GM21381 (cell line): ENCODE data around the gene CASKIN1.

ENCODE experiments used
- ATAC-seq: cut with Tn5 transposase; IDR thresholded peaks from one replicate; pipeline ENCODE4 v1.9.1; 2021; ENCODE audit warnings: mild to moderate bottlenecking, moderate library complexity; ENCODE audit not compliant: unreplicated experiment

CASKIN1 gene

DNA sequence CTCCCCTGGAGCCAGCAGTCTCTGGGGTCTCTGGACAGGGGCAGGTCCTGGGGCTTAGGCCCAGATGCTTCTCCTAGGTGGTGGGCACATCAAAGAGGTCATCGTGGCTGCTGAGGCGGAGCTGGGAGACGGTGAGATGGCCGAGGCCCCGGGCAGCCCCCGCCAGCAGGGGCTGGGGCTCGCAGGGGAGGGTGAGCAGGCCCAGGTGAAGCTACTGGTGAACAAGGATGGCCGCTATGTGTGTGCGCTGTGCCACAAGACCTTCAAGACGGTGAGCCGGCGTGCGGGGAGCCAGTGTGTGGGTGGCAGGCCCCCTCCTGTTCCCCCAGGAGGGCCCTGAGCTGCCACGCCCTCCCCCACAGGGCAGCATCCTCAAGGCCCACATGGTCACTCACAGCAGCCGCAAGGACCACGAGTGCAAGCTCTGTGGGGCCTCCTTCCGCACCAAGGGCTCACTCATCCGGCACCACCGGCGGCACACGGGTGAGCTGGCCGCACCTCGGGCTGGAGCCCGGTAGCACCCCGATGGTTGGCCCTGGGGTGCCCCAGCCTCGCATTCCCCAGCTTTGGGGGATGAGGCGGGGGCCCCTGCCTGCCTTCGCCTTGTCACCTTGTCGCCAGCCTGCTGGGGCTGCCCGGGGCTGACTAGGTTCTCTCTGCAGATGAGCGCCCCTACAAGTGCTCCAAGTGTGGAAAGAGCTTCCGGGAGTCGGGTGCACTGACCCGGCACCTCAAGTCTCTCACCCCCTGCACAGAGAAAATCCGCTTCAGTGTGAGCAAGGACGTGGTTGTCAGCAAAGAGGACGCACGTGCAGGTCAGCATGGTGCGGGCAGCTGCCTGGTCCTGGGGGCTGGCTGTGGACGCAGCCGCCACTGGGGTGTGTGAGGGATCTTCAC lies 35.9 kb upstream of the CASKIN1 start:
- no peak for ATAC-seq

DNA sequence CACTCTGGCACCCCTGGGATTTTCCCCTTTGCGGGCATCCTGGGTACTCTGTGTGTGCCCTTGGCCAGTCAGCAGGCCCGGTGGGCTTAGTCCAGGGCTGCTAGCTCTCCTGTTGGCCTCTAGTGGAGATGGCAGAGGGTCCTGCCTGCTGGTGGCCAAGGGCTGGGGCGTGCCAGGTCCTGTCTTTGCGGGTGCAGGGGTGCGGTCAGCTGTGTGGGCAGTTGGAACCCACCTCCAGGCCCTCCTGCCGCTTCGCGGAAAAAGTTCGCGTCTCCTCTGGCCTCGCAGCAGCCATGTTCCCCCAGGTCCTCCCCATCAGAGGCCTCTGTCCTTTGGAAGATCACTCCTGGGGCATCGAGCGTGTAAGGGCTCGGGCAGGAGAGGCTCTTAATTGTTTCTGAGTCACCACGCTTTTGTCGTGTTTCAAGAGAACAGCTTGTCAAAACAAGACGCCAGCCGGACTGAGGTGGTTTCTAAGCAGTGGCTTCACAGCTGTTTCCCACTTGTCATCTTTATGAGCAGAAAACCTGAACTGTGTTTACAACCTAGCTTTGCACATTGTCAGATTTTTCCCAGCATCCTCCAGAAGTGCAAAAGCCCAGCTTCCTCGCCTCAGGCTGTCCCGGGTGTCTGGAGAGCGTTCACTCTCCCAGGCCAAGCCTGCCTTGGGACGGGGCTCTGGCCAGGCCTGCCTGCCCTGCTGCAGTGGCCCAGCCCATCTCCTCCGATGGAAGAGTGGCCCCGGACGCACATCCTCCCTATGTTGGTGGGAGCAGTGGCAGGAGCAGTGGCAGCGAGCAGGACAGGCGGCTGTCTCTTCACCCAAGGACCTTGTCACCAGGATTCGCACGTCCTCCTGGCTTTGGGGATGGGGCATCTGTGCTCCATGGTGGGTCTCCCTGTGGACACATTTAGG lies 34.9 kb upstream of the CASKIN1 start:
- ATAC-seq = no peak

DNA sequence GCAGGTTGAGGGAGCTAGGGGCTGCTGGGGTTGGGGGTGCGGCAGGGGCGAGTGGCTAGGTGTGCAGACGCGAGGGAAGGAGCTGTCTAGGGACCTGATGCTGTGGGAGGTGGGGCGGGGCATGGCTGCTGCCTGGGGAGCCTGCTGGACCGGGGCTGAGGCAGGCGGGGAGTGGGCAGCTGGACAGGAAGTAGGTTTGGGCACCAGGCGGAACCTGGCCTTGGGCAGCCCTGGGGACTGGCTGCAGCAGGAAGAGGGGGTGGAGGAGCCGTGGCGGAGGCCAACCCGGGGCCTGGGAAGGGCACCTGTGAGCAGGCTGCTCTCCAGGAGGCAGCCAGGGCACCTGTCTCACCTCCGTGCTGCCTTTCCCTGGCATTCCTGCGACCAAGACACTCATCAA lies 34.0 kb upstream of the CASKIN1 start:
- ATAC-seq = no peak

DNA sequence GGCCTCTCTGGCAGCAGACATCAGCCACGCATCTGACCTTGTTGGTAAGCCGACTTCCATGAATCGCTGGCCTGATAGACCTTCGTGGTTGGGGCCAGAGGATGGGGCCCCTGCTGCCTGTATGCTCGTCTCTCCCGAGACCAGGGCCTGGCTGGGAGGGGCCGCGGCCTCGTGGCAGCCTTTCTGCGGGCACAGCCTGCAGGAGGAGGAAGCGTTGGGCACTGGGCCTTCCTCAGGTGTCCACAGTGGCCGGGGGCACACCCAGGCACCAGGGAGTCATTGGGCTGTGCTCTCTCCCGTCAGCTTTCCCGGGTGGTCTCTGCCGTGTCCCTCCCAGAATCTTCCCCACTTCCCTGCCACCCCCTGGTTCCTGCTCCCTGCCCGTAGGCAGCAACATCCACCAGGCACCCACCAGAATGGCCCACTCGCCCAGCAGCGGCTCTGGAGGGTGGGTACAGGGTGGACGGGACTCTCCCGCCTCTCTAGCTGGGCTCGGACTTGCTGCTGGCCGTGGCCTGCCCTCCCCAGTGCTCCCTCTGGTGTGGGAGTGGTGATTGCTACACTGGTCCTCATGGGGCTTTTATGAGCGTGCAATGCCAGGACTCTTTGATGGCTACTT lies 33.3 kb upstream of the CASKIN1 start:
- no peak for ATAC-seq

DNA sequence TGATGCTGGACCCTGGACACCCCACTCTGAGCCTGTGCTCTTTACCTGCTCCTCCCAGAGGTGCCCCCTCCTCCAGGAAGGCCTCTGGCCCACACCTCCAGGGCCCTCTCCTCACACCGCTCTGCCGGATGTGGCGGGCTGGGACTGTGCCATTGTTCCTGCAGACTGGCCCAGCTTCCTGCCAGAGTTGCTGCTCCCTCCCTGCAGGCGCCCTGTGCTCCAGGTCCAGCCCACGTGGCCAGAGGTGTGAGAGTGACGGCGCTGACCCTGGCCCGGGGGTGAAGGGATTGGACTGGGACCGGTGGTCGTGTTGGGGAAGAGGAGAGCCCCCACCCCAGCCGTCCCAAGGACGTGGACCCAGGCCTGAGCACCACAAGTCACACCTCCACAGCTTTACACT lies 32.7 kb upstream of the CASKIN1 start:
- no peak for ATAC-seq

DNA sequence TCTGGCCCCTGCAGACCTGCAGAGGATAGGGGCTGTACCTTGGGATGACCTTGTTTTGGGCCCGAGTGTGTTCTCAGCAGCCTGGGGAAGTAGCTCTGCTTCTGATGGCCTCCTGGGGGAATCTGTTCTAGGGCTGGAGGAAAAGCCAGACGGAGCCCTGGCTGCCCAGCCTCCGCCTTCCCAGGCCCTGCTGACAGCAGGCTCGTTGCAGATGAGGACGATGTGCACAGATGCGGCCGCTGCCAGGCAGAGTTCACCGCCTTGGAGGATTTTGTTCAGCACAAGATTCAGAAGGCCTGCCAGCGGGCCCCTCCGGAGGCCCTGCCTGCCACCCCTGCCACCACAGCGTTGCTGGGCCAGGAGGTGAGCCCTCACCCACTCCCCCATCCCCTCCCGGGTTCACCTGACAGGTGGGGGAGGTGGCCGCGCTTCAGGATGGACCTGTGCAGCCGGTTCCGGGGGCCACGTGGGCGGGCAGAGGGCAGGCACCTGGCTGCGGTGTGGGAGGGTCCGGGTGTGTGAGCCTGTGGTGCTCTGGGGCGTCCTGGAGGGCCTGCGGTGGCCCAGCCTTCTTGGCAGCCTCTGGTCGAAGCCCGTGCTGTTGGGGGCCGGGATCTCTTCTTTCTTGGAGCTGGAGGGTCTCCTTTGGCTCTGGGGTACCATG lies 31.9 kb upstream of the CASKIN1 start:
- no peak for ATAC-seq

DNA sequence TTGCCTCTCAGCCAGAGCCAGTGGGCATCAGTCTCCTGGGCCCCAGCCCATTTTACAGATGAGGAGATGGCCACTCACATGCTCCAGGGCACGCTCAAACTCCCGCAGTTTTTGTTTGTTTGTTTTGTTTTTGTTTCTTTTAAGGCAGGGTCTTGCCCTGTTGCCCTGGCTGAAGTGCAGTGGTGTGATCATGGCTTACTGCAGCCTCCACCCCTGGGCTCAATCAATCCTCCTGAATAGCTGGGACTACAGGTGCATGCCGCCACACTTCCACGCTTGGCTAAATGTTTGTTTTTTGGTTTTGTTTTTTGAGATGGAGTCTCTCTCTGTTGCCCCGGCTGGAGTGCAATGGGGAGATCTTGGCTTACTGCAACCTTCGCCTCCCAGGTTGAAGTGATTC lies 30.5 kb upstream of the CASKIN1 start:
- no peak for ATAC-seq

DNA sequence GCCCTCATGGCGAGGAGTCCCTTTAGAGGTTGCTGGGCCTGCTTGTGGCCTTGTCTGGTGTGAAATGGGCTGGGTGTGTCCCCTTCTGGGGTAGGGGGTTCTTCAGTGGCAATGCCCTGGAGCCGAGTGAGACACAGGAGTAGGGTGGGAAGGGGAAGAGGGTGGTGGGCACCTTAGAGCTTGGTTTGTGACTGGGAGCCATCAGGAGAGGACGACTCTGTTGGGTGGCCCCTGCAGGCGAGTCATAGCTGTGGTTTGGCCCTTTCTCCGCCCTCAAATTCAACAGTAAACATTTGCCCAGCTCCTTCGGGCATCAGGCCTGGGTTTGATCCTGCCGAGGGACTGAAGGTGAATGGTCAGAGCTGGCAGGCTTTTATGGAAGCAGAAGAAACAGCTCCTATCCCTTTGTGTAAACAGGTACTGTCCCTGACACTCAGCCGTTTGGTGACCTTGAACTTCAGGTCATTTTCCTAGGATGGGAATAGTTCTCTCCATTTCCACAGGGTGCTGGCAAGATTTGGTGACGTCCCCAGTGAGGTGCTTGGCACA lies 29.9 kb upstream of the CASKIN1 start:
- no peak for ATAC-seq

DNA sequence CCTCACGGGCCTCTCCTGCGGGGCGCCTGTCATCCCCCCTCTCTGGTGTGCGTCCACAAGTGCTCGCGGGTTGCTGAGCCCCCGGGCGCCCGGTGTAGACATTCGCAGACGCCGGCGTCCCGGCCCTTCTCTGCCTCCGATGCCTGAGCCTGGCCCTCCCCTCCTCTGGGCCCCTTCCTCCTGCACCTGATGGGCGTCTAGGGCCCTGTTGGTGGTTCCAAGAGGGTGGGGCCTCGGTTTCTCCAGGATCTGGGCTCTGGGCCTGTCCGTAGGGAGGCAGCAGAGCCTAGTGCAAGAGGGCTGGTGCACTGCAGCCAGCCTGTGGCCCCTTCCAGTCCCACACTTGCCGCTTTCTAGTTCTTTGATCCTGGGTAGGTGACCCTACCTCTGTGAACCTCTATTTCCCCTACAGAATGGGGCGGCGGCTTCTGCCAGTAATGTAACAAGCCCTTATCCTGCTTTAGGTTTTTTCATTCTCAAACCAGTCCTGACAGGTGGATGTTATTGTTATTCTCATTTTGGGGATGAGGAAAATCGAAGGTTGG lies 27.6 kb upstream of the CASKIN1 start:
- peak; percentile 18 for ATAC-seq

DNA sequence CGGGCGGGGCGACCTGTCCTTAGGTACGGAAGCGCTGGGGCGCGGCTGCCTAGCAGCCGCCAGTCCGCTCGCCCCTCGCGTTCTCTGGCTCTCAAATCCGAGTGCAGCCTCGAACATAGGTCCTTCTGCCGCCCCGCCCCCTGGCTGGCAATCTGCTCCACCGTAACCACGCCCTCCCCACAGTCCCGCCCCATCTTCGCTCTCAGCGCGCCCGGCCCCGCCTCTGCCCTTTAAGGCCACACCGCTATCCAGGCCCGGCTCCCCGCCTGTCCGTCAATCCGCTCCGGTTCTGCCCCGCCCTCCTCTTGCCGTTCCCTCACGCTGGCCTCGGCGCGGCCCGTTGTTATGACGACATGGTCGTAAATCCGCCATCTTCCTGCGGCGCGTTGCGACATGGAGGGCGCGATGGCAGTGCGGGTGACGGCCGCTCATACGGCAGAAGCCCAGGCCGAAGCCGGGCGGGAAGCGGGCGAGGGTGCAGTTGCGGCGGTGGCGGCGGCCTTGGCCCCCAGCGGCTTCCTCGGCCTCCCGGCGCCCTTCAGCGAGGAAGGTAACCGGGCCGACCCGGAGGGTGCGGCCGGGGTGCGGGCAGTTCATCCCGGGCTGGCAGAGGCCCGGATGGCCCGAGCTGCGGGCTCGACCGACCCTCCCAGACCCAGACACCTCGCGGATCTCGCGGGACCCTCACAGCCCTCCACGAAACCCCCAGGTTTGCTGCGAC lies 27.0 kb upstream of the CASKIN1 start, which contains the start of gene E4F1:
TSS of gene E4F1 (plus strand) at position 371 of the 721 bp plus-strand sequence. CDS start at position 394, 23 bp downstream.
- ATAC-seq = peak; percentile 96

DNA sequence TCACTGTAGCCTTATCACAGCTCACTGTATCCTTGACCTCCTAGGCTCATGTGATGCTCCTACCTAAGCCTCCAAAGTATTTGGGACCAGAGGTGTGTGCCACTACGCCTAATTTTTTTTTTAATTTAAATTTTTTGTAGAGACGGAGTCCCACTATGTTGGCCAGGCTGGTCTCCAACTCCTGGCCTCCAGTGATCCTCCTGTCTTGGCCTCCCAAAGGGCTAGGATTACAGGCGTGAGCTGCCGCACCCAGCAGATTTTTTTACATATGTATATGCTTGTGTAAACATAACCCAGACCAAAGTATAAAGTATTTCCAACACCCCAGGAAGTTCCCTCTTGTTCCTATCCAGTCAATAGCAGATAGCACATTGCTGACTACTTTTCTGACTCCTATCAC lies 19.9 kb upstream of the CASKIN1 start:
- no peak for ATAC-seq

DNA sequence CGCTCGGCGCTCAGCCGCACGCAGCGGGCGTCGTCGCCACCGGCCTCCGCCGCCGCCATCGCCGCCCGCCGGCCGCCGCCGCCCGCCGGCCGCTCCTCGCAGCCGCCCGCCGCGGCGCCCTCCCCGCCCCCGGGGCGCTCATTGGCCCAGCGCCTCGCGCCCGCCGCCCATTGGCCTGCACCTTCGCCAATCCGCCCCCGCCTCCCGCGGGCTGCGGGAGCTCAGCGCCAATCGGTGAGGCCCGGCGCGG lies 18.2 kb upstream of the CASKIN1 start, which contains the start of gene PGP:
TSS of gene PGP (minus strand) at position 122 of the 250 bp plus-strand sequence. CDS start at position 59, 63 bp downstream.
- peak; percentile 78 for ATAC-seq

DNA sequence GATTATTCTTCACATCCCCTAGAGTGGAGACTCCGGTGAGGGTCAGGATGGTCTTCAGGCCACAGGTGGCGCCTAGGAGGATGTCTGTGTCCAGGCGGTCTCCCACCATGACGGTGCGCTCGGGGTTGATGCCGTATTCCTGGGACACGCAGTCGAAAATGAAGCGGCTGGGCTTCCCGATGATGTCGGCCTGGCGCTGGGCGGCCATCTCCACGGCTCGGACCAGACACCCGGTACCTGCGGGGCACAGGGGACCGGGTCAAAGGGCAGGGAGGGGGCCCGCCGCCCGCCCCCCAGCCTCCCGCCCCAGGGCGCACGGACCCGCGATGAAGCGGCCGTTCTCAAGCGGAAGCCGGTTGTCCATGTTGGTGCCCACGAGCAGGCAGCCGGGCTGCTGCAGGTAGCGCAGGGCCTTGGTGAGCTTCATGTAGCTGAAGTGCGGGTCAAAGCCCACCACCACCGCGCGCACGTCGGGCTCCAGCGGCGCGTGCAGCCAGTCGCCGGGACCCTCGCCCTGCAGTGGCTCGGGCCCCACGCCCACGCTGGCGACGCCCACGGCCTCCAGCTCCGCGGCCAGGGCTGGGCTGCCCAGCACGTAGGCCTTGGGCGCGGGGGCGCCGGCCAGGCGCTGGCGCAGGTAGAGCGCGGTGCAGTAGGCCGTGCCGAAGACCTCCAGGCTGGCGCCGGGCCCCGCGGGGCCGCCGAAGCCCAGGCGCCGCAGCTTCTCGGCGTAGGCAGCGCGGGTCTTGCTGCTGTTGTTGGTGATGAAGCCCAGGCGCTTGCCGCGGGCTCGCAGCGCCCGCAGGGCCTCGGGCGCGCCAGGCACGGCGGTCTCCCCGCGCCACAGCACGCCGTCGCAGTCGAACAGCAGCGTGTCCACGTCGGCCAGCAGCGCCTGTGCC lies 17.7 kb upstream of the CASKIN1 start:
- peak; percentile 1 for ATAC-seq

DNA sequence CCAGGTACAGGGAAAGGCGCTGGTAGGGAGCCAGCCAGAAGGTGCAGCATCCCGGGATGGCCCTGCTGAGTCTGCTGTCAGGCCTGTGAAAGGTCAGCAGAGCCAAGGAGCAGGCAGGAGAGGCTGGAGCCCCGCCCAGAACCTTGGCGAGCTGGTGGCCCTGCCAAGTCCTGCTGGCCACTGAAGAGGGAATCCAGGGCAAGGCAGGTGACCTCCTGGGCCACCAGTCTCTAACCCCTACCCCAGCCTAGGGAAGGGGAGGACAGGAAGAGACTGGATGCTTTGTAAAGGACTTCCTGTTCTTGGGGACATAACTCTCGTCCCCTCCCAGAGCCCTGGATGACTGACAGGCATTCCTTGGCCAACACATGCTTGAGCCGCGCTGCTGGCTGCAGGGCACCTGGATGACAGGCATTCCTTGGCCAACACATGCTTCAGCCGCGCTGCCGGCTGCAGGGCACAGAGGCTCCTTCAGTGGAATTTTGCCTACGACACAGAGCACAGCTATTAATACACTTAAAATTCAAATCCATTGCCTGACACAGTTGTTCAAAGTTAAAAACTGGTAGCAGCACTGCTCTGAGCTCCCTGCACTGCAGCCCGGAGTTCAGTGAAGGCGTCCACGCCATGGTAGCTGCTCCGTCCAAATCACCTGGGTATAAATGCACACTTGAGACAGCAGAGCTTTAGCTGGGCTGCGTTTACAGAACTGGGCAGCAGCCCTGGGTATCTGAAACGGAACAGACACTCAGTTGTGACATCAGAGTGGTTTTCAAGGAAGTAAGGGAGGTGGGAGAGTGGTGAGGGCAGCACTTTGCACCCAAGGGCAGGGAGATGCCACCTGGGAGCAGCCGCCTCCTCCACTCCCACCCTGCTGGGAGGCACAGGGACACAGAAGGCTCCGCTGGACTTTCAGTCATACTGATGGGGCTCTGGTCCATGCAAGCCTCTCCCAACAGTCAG lies 16.2 kb upstream of the CASKIN1 start:
- no peak for ATAC-seq

DNA sequence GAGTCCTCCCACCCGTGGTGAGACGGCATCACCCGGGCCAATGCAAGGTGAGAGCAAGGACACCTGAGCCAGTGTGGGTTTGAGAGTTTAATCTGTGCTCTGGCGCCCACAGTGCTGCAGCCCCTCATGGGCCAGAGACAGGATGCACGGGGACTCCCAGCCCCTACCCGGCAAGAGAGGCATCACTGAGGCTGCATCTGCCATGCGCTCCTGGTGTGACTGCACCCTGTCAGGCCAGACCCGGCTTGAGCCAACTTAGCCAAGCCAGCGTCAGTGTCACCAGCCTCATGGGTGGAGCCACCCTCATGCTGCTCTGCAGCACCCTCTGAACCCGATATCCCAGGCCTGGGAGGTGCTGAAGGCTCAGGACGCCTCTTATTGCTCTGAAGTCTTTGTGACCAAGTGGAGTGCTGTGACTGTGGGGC lies 15.5 kb upstream of the CASKIN1 start:
- ATAC-seq = no peak

DNA sequence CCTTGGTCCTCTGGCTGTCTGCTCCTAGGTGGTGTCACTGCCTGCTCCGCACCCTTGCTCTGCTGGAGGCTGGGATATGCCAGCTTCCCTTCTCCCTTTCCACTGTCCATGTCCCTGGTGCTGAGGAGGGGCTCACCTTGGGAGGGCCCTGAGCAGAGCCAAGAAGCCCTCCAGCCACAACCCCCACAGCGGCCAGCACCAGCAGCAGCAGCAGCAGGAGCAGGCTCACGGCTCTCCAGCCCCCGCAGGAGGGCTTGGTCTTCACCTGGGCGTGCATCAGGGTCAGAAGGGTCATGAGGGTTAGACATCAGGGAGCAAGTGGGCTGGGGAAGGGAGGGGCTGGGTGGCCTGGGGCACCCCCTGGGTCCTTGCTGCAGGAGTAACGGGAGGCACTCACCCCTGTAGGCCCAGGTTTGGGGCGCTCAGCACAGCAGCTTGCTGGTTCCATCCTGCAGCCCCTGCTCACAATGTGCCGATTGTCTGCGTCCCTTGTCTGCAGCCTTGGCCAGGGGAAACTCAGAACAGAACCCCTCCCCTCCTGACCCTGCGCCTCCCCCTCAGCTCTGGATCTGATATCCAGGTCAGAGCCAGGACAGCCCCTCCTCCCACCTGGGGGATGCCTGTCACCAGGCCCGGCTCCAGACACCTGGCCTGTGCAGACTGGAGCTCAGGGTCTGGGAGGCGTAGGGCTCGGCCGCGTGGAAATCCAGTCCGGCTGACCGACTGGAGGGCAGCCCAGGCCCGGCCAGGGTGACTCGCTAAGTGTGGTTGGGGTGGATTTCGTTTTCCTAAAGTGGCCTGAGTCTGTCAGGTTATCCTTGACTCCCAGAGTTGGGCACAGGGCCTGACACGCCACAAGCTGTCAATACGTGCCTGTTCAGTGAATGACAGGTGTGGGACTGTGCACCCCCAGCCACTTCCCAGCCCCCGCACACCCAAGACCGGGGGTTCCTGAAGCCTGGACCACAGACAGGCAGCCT lies 14.3 kb upstream of the CASKIN1 start, which contains the start of gene BRICD5:
TSS of gene BRICD5 (minus strand) at position 478 of the 980 bp plus-strand sequence. CDS start at position 448, 30 bp downstream.
- ATAC-seq = no peak
